GM18907 (cell line): ENCODE data around the gene PROC.
"Not testable (repeated sequence)": the region's sequence is repeated elsewhere in the genome, so short reads cannot be mapped to it uniquely, and the experiment has no call there.

Experiments
- ATAC-seq: cut with Tn5 transposase; IDR thresholded peaks from one replicate; pipeline ENCODE4 v1.9.1; 2021; ENCODE audit warnings: mild to moderate bottlenecking, moderate library complexity; ENCODE audit not compliant: unreplicated experiment

The PROC gene

GRCh38 chr2:127425540-127426490, 7.6 kb downstream of the PROC start:
- no peak for ATAC-seq

GRCh38 chr2:127426501-127427354, 8.5 kb downstream of the PROC start:
- ATAC-seq, result no peak

GRCh38 chr2:127427376-127428056, 9.3 kb downstream of the PROC start:
- no peak for ATAC-seq

- ATAC-seq, result no peak
These were observed 10.0 kb downstream of the PROC start for GRCh38 chr2:127428057-127428814.

DNA sequence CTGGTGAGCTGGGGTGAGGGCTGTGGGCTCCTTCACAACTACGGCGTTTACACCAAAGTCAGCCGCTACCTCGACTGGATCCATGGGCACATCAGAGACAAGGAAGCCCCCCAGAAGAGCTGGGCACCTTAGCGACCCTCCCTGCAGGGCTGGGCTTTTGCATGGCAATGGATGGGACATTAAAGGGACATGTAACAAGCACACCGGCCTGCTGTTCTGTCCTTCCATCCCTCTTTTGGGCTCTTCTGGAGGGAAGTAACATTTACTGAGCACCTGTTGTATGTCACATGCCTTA, 10.5 kb downstream of the PROC start:
- no peak for ATAC-seq

DNA sequence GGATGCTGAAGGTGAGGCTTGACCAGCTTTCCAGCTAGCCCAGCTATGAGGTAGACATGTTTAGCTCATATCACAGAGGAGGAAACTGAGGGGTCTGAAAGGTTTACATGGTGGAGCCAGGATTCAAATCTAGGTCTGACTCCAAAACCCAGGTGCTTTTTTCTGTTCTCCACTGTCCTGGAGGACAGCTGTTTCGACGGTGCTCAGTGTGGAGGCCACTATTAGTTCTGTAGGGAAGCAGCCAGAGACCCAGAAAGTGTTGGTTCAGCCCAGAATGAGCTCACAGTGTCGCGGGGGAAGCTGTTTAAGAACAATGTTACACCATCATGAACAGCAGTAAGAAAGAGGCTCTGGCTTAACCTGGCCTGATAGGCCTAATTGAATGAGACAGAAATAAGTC, 11.1 kb downstream of the PROC start:
- ATAC-seq, result no peak

GRCh38 chr2:127429844-127430425, 11.7 kb downstream of the PROC start:
- ATAC-seq, result no peak

DNA sequence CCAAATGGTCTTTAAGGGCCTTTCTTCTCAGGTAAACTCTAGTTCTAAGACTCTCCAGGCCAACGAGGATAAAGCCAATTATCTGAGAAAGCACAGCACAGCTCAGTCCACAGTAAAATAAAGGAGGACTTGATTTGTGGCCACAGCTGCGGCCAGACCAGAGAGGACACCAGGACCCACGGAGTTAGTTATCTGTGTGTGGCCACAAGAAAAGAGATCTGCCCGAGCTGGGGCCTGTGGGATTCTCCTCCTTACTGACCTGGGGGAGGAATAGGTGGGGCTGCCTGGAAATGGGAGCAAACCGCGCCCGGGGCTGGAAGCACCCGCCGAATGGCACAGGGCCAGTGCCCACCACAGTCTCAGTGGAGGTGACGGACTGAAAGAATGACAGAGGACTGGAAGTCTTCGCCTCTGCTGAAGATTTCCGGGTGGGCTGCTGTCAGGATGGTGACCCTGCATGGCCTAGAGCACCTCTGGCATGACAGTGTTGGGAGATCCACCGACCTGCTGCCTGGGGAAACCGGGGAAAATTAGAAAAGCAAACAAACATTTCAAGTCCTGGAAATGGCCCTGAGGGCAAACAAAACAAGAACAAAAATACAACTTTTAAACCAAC, 13.3 kb downstream of the PROC start:
- no peak for ATAC-seq

DNA sequence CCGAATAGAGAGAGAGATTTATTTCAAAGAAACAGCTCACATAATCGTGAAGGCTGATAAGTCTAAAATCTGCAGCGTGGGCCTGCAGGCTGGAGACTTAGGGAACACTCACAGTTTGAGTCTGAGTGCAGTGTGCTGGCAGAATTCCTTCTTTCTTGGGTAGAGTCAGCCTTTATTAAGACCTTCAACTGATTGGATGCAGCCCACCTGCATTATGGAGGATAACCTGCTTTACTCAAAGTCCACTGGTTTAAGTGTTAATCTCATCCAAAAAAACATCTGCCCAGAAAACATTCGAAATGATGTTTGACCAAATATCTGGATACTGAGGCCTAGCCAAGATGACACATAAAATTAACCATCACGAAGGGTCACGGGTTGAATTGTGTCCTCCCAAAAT, 16.3 kb downstream of the PROC start:
- ATAC-seq, result no peak

- ATAC-seq, result no peak
These were observed 18.8 kb downstream of the PROC start for GRCh38 chr2:127437056-127437455.

DNA sequence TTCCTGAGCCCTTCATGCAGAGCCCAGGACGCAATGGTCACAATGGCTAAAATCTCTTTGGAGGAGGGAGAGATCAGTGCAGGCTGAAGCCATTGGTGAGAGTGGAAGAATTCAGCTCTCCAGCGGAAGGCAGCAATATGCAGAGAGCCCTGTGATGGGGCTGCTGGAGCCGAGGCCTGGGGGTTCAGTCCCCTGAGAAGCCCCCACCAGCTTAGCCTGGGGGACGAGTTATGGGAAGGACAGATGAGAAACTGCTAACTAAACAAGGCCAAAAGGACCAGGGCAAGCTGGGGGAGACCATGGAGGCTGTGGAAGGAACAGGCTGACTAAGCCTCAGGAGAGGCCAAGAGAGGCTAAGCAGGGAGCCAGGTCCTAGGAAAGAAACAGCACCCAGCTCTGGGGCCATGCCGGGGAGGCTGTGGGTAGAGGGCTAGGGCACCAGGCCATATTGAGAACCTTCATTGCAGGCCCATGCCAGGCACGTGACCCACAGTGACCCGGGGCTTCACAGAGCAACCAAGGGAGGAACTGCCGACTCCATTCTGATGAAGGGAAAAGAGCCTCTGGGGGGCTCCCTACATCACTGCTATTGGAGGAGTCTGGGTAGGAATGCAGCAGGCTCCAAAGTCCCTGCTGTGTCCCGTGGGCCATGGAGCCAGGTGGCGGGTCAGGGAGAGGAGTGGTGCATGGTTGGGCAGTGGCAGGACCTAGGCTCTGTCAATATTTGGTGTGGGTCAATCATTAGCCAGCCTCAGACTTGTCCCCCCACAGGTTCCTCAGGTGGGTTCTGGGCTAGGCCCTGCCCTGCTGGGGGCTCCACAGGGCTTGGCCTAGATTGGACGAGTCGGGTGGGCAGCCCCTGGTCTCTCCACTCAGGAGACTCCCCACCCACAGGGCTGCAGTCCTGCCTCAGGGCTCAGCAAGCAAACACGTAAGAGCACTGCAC, 19.8 kb downstream of the PROC start:
- no peak for ATAC-seq

- no peak for ATAC-seq
These were observed 21.1 kb downstream of the PROC start for GRCh38 chr2:127439343-127439742.

DNA sequence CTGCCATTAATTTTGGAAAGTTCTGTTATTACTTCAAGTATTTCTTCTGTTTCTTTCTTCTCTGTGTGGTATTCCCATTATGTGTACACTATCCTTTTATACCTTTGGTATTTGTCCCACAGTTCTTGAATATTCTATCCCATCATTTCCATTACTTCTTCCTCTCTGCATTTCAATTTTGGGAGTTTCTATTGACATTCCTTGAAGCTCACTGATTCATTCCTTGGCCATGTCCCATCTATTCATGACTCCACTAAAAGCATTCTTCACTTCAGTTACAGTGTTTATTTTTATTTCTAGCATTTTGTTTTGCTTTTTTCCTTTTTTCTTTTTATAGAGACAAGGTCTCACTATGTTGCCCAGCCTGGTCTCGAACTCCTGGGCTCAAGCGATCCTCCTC, 30.3 kb downstream of the PROC start:
- ATAC-seq, result no peak

GRCh38 chr2:127449414-127449813, 31.2 kb downstream of the PROC start:
- ATAC-seq, result no peak

DNA sequence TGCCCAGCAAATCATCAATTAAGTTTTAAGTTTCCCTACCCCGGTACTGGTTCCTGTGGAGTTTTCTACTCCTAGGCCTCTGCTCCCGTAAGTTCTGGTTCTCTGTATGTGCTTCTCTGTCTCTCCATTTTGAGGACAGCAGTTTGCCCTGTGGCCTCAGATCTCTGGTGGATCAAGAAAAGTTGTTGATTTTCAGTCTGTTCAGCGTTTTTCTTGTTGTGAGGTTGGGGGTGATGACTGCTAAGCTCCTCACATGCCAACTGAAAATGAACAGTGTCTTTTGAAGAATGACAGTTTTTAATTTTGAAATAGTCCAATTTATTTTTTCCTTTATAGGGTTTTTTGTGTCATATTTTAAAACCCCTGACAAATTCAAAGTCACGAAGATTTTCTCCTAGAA, 31.7 kb downstream of the PROC start:
- no peak for ATAC-seq

DNA sequence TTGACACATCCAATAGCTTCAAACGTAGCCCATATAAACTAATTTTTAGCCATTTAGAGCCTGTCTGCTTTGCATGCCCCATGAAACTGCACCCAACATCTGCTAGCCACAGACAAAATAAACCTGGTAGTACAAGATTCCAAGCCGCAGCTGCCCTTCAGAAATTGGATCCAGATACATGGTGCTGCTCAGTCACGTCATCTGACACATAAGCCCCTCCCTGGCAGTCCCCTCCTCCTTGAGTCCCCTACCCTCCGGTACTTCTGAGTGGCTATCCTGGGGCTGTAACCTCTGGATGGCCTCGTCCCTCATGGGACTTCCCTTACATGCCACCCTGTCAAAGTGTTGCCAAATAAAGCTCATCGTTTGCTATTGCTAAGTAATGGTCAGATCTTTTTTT, 33.8 kb downstream of the PROC start:
- ATAC-seq, result no peak

DNA sequence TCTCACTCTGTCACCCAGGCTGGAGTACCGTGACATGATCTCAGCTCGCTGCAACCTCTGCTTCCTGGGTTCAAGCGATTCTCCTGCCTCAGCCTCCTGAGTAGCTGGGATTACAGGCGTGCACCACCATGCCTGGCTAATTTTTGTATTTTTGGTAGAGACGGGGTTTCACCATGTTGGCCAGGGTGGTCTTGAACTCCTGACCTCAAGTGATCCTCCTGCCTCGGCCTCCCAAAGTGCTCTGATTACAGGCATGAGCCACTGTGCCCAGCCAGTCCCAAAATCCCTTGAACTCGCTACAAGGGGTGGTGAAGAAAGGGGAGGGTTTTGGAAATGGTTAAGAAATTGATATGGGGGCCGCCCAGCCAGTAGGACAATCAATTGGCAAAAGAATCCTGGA, 34.2 kb downstream of the PROC start:
- ATAC-seq, result not testable (repeated sequence)

- ATAC-seq, result no peak
These were observed 34.8 kb downstream of the PROC start for GRCh38 chr2:127453013-127453391.
